PC-3 (cell line): ENCODE data around the gene HSH2D. TPM values are rescaled to one million over a fixed set of nuclear protein-coding genes. Genes with fewer than 3 reads are reported as not detected.

Experiments used
- ATAC-seq: fragments of 200-7000 bp; cut with Tn5 transposase; 2 replicates; pipeline ENCODE4 v1.9.1; 2020; ENCODE audit warnings: mild to moderate bottlenecking, moderate library complexity
- BruUV-seq: library from RNA; stranded (reverse); fragments of 400-500 nt; replicated peaks from 2 replicates; lab custom pipeline; 2021; lab: Mats Ljungman, UMichigan
- CTCF ChIA-PET: fragments of 300-600 bp; sonication (Branson Sonifier 250); formaldehyde crosslinking; loops from one replicate; lab custom pipeline; 2022; ENCODE audit warnings: antibody characterized with exemption; lab: Charles Lee
- POLR2A ChIA-PET: fragments of 300-600 bp; sonication (Branson Sonifier 250); formaldehyde crosslinking; loops from one replicate; lab custom pipeline; 2022; ENCODE audit warnings: antibody characterized with exemption; ENCODE audit not compliant: unreplicated experiment; lab: Charles Lee
- DNase-seq: peaks from one replicate; pipeline ENCODE4 v3.0.0-alpha.2; 2015
- H2AFZ ChIP-seq: fragments of 300-600 bp; sonication (generic); 2 replicates; pipeline ENCODE4 v1.6.0; 2016; ENCODE audit warnings: antibody characterized with exemption, low read length
- H3F3A ChIP-seq: fragments of 300-600 bp; sonication (generic); one replicate; pipeline ENCODE4 v1.6.0; 2017; ENCODE audit warnings: antibody characterized with exemption, low read length, control low read depth, mild to moderate bottlenecking; ENCODE audit not compliant: unreplicated experiment
- H3K27ac ChIP-seq: fragments of 300-600 bp; sonication (generic); 2 replicates; pipeline ENCODE4 v1.5.1; 2016; ENCODE audit warnings: mild to moderate bottlenecking, low read length
- H3K27me3 ChIP-seq: fragments of 300-600 bp; sonication (generic); 2 replicates; pipeline ENCODE4 v1.6.1; 2016; ENCODE audit warnings: low read length, mixed read lengths
- H3K36me3 ChIP-seq: fragments of 300-600 bp; sonication (generic); 2 replicates; pipeline ENCODE4 v1.6.1; 2016; ENCODE audit warnings: low read depth, mixed run types, low read length, mixed read lengths
- H3K4me1 ChIP-seq: fragments of 300-600 bp; sonication (generic); 2 replicates; pipeline ENCODE4 v1.5.1; 2016; ENCODE audit warnings: low read length; ENCODE audit not compliant: insufficient read depth
- H3K4me2 ChIP-seq: fragments of 300-600 bp; sonication (generic); 2 replicates; pipeline ENCODE4 v1.6.0; 2016; ENCODE audit warnings: low read length
- H3K4me3 ChIP-seq: fragments of 300-600 bp; sonication (generic); 2 replicates; pipeline ENCODE4 v1.5.1; 2016; ENCODE audit warnings: mild to moderate bottlenecking, low read length, mixed read lengths
- H3K79me2 ChIP-seq: fragments of 300-600 bp; sonication (generic); 2 replicates; pipeline ENCODE4 v1.6.1; 2017; ENCODE audit warnings: low read length, mixed read lengths
- H3K9ac ChIP-seq: fragments of 300-600 bp; sonication (generic); 2 replicates; pipeline ENCODE4 v1.6.0; 2016; ENCODE audit warnings: mild to moderate bottlenecking, low read length
- H3K9me2 ChIP-seq: fragments of 300-600 bp; sonication (generic); replicated peaks from 2 replicates; pipeline ENCODE4 v1.6.1; 2016; ENCODE audit warnings: mixed run types, low read length, mixed read lengths
- H3K9me3 ChIP-seq: fragments of 300-600 bp; sonication (generic); 2 replicates; pipeline ENCODE4 v1.6.1; 2016; ENCODE audit warnings: low read length, mixed read lengths
- H4K20me1 ChIP-seq: fragments of 300-600 bp; sonication (generic); 2 replicates; pipeline ENCODE4 v1.6.1; 2016; ENCODE audit warnings: low read length, mixed read lengths
- CTCF ChIP-seq: fragments of 300-600 bp; sonication (generic); conservative IDR thresholded peaks from 2 replicates; pipeline ENCODE4 v1.5.1; 2017; ENCODE audit warnings: antibody characterized with exemption, low read depth, mild to moderate bottlenecking, low read length
- EZH2 ChIP-seq: fragments of 300-600 bp; sonication (generic); IDR thresholded peaks from one replicate; pipeline ENCODE4 v1.6.1; 2017; ENCODE audit warnings: antibody characterized with exemption, mild to moderate bottlenecking, low read length; ENCODE audit not compliant: unreplicated experiment
- EZH2phosphoT487 ChIP-seq: fragments of 300-600 bp; sonication (generic); IDR thresholded peaks from 2 replicates; pipeline ENCODE4 v1.6.1; 2018; ENCODE audit warnings: mild to moderate bottlenecking, antibody characterized with exemption, low read length, borderline replicate concordance
- intact Hi-C: fragments of 100-400 bp; cut with micrococcal nuclease; formaldehyde crosslinking; loops from 2 replicates; pipeline ENCODE4 v1.9.0; 2023
- total RNA-seq: library from RNA; depleted of rRNA; stranded (reverse); fragments of >200 nt; gene quantifications from 2 replicates; pipeline ENCODE4 v1.2.3, GENCODE V29; 2014

HSH2D gene
- total RNA-seq, 1 experiment from 2014 or later, result 14.5 TPM

- Histone ChIP-seq H3K27ac (no peak overlapping the region), H3F3A (no peaks in the 10 kb centered on the region), H3K4me3 (no peak overlapping the region), H3K27me3 (no peaks in the 10 kb centered on the region), H3K9me3 (no peaks in the 10 kb centered on the region), H3K36me3 (peaks cover 73% of the 10 kb centered on the region), H2AFZ (no peak overlapping the region), H3K4me1 (no peaks in the 10 kb centered on the region), H4K20me1 (no peaks in the 10 kb centered on the region), H3K79me2 (no peaks in the 10 kb centered on the region), H3K4me2 (no peak overlapping the region), H3K9ac (no peak overlapping the region), H3K9me2 (no peaks in the 10 kb centered on the region)
- ChIA-PET POLR2A (no interaction called here), CTCF (no interaction called here)
- no TSS peak for BruUV-seq
- ATAC-seq (no peak), DNase-seq (no peak)
- TF ChIP-seq EZH2phosphoT487, result no peak
- TF ChIP-seq CTCF, result no peak
- intact Hi-C loops, result no loop called here
These were observed 16.4 kb upstream of the HSH2D start for GRCh38 chr19:16127080-16127479.

GRCh38 chr19:16127776-16128371 lies 15.6 kb upstream of the HSH2D start:
- H3K9me3 ChIP-seq, result no peaks in the 10 kb centered on the region

More at GRCh38 chr19:16127776-16128371, 15.6 kb upstream of the HSH2D start:
- Histone ChIP-seq H3K4me3 (no peak overlapping the region), H3K9me2 (no peaks in the 10 kb centered on the region), H4K20me1 (no peaks in the 10 kb centered on the region), H3K79me2 (no peaks in the 10 kb centered on the region), H3K27me3 (no peaks in the 10 kb centered on the region), H3F3A (no peaks in the 10 kb centered on the region), H3K36me3 (peaks cover 77% of the 10 kb centered on the region), H3K4me1 (no peaks in the 10 kb centered on the region), H3K4me2 (no peak overlapping the region), H3K27ac (no peak overlapping the region), H3K9ac (no peak overlapping the region), H2AFZ (no peak overlapping the region)
- no peak for DNase-seq
- CTCF ChIA-PET, result no interaction called here
- BruUV-seq, result no TSS peak
- ATAC-seq, result no peak
- no peak for TF ChIP-seq EZH2phosphoT487
- TF ChIP-seq EZH2, result no peak
- no peak for TF ChIP-seq CTCF
- POLR2A ChIA-PET, result interaction anchor here (0.6 kb wide), 1 partner anchor 67 kb away, joined by 3 read pairs; no protein-coding TSS in a partner anchor
- intact Hi-C loops, result no loop called here
